A673 (cell line): ENCODE data around the gene LAD1. TPM values are rescaled to one million over a fixed set of nuclear protein-coding genes. Genes with fewer than 3 reads are reported as not detected.

Experiments
- BruUV-seq: library from RNA; stranded (reverse); fragments of 400-500 nt; replicated peaks from 2 replicates; lab custom pipeline; 2021; lab: Mats Ljungman, UMichigan
- CTCF ChIA-PET: fragments of 300-600 bp; sonication (Branson Sonifier 250); formaldehyde crosslinking; loops from one replicate; lab custom pipeline; 2022; ENCODE audit warnings: antibody characterized with exemption; lab: Charles Lee
- POLR2A ChIA-PET: fragments of 300-600 bp; sonication (Branson Sonifier 250); formaldehyde crosslinking; loops from one replicate; lab custom pipeline; 2022; ENCODE audit warnings: antibody characterized with exemption; ENCODE audit not compliant: low non-redundant PET; lab: Charles Lee
- DNase-seq: peaks from one replicate; pipeline ENCODE4 v3.0.0-alpha.2; 2015; ENCODE audit warnings: low spot score
- H3K27ac ChIP-seq: fragments of 200-600 bp; sonication (generic); 2 replicates; pipeline ENCODE4 v1.5.1; 2016; ENCODE audit warnings: mixed run types, low read depth, mild to moderate bottlenecking, mixed read lengths, antibody characterized with exemption, low read length; ENCODE audit not compliant: poor library complexity, severe bottlenecking
- H3K27me3 ChIP-seq: fragments of 200-600 bp; sonication (generic); replicated peaks from 2 replicates; pipeline ENCODE4 v1.6.1; 2017; ENCODE audit warnings: mixed run types, low read depth, mild to moderate bottlenecking, mixed read lengths, antibody characterized with exemption, low read length; ENCODE audit not compliant: insufficient read depth, poor library complexity
- H3K36me3 ChIP-seq: fragments of 200-600 bp; sonication (generic); 2 replicates; pipeline ENCODE4 v1.6.1; 2016; ENCODE audit warnings: mixed run types, mild to moderate bottlenecking, mixed read lengths, antibody characterized with exemption, low read length; ENCODE audit not compliant: insufficient read depth, poor library complexity, severe bottlenecking
- H3K4me1 ChIP-seq: fragments of 200-600 bp; sonication (generic); 2 replicates; pipeline ENCODE4 v1.6.1; 2017; ENCODE audit warnings: mixed run types, mild to moderate bottlenecking, mixed read lengths, antibody characterized with exemption, low read length; ENCODE audit not compliant: insufficient read depth, poor library complexity, severe bottlenecking
- H3K4me3 ChIP-seq: fragments of 200-600 bp; sonication (generic); 2 replicates; pipeline ENCODE4 v1.5.1; 2016; ENCODE audit warnings: low read depth, mixed run types, mild to moderate bottlenecking, mixed read lengths, low read length; ENCODE audit not compliant: poor library complexity, severe bottlenecking
- H3K9me3 ChIP-seq: fragments of 200-600 bp; sonication (generic); 2 replicates; pipeline ENCODE4 v1.6.1; 2016; ENCODE audit warnings: mixed run types, low read depth, mild to moderate bottlenecking, mixed read lengths, antibody characterized with exemption, low read length; ENCODE audit not compliant: poor library complexity, severe bottlenecking
- CTCF ChIP-seq: fragments of 300-800, 200-600 bp; sonication (generic); conservative IDR thresholded peaks from 2 replicates; pipeline ENCODE4 v1.5.1; 2017; ENCODE audit warnings: low read depth, mild to moderate bottlenecking, antibody characterized with exemption, low read length, moderate library complexity, mixed read lengths
- EZH2 ChIP-seq: fragments of 200-600 bp; sonication (generic); IDR thresholded peaks from 2 replicates; pipeline ENCODE4 v1.6.1; 2017; ENCODE audit warnings: borderline replicate concordance, low read depth, mild to moderate bottlenecking, mixed read lengths, antibody characterized with exemption, low read length; ENCODE audit not compliant: poor library complexity, severe bottlenecking
- intact Hi-C: fragments of 100-400 bp; cut with micrococcal nuclease; formaldehyde crosslinking; loops from one replicate; pipeline ENCODE4 v1.10.0; 2022; ENCODE audit not compliant: unreplicated experiment
- total RNA-seq: library from RNA; stranded (reverse); gene quantifications from 2 replicates; pipeline ENCODE4 v1.2.3, GENCODE V29; 2021

The LAD1 gene
- total RNA-seq, 1 experiment from 2014 or later, result not detected

- intact Hi-C loops, result no loop called here
- BruUV-seq, result no TSS peak
- ChIA-PET CTCF (interaction anchor here (0.6 to 0.7 kb wide), 2 partner anchors 64 to 268 kb away, joined by 3 to 10 read pairs; no protein-coding TSS in a partner anchor), POLR2A (interaction anchor here (0.6 kb wide), 1 partner anchor 43 kb away, joined by 4 read pairs; no protein-coding TSS in a partner anchor)
- H3K27me3 ChIP-seq, result no peaks in the 10 kb centered on the region
- no peaks in the 10 kb centered on the region for H3K4me1 ChIP-seq
- peaks cover 5% of the 10 kb centered on the region for H3K9me3 ChIP-seq
- no peak overlapping the region for H3K4me3 ChIP-seq
- H3K27ac ChIP-seq, result no peak overlapping the region
- DNase-seq, result no peak
- TF ChIP-seq CTCF (no peak), EZH2 (no peak)
- H3K36me3 ChIP-seq, result no peaks in the 10 kb centered on the region
These were observed 19.3 kb upstream of the LAD1 start for GRCh38 chr1:201418461-201418860.

- BruUV-seq, result no TSS peak
- H3K4me1 ChIP-seq, result no peaks in the 10 kb centered on the region
- ChIA-PET CTCF (no interaction called here), POLR2A (no interaction called here)
- no peak for DNase-seq
- no peak overlapping the region for H3K27ac ChIP-seq
- intact Hi-C loops, result no loop called here
- H3K27me3 ChIP-seq, result no peaks in the 10 kb centered on the region
- no peak overlapping the region for H3K4me3 ChIP-seq
- H3K9me3 ChIP-seq, result peaks cover 5% of the 10 kb centered on the region
- H3K36me3 ChIP-seq, result no peaks in the 10 kb centered on the region
- no peak for TF ChIP-seq EZH2
- TF ChIP-seq CTCF, result no peak
These were observed 15.1 kb upstream of the LAD1 start for GRCh38 chr1:201414051-201414738.

- DNase-seq, result no peak
- CTCF ChIA-PET, result no interaction called here
- no peak for TF ChIP-seq EZH2
- TF ChIP-seq CTCF, result no peak
These were observed 12.2 kb upstream of the LAD1 start for GRCh38 chr1:201411292-201411691.

More at GRCh38 chr1:201411292-201411691, 12.2 kb upstream of the LAD1 start:
- POLR2A ChIA-PET, result no interaction called here
- intact Hi-C loops, result no loop called here
- no peaks in the 10 kb centered on the region for H3K4me1 ChIP-seq
- H3K27me3 ChIP-seq, result no peaks in the 10 kb centered on the region
- no peak overlapping the region for H3K27ac ChIP-seq
- peaks cover 5% of the 10 kb centered on the region for H3K9me3 ChIP-seq
- no peaks in the 10 kb centered on the region for H3K36me3 ChIP-seq
- no TSS peak for BruUV-seq
- no peak overlapping the region for H3K4me3 ChIP-seq
